Stimulated activated CD8-positive, alpha-beta memory T cell treated with anti-CD3 and anti-CD28 coated beads, Interleukin-2, amount 100 ng/mL, for 1 hour (primary cell): Measurements from ENCODE around the gene MYMX.

Experiments
- DNase-seq, 2 donors: peaks; one replicate each; pipeline ENCODE4 v3.0.0-alpha.2; 2020; ENCODE audit warnings: low read depth in 2 of 2

Gene MYMX

DNA sequence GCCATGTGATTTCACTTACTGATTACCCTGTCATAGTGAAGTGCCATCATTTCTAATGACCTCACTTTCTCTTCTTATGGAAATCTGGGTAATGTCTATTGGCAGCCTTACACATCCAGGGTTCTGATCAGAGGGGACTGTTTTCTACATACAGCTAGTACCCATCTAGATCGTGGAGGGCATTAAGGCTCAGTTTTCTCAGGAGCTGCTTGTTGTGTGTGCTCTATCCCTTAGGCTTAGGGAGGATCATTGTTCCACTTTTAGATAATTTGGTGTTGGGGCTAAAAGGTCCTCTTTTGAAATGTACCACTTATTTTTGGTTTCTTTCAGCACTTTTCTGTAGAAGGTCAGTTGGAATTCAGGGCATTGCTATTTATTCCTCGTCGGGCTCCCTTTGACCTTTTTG, 34.0 kb downstream of the MYMX start:
- no peak for DNase-seq

DNA sequence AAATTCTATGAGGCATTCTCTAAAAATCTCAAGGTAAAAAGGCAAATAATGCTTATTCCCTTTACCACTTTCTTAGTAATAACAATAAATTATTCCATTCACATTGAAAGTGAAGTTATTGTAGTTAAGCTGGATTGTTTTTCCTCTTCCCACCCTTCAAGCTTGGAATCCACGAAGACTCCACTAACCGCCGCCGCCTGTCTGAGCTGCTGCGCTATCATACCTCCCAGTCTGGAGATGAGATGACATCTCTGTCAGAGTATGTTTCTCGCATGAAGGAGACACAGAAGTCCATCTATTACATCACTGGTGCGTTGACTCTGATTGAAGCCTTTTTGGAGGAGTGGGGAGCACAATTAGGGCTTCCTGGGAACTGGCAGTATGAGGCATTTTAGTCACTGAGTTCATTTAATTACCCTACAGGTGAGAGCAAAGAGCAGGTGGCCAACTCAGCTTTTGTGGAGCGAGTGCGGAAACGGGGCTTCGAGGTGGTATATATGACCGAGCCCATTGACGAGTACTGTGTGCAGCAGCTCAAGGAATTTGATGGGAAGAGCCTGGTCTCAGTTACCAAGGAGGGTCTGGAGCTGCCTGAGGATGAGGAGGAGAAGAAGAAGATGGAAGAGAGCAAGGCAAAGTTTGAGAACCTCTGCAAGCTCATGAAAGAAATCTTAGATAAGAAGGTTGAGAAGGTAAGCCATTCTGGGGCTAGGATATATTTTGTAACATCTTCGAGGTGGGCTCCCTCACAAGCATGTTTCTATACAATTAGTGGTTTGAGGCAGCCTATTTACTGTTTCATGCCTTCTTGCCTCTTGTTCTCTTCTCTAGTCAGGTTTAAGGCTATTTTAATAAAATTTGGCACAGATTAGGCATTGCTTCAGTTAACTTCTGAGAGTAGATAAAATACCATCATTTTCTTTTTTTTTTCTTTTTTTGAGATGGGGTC, 35.1 kb downstream of the MYMX start:
- DNase-seq = no peak

DNA sequence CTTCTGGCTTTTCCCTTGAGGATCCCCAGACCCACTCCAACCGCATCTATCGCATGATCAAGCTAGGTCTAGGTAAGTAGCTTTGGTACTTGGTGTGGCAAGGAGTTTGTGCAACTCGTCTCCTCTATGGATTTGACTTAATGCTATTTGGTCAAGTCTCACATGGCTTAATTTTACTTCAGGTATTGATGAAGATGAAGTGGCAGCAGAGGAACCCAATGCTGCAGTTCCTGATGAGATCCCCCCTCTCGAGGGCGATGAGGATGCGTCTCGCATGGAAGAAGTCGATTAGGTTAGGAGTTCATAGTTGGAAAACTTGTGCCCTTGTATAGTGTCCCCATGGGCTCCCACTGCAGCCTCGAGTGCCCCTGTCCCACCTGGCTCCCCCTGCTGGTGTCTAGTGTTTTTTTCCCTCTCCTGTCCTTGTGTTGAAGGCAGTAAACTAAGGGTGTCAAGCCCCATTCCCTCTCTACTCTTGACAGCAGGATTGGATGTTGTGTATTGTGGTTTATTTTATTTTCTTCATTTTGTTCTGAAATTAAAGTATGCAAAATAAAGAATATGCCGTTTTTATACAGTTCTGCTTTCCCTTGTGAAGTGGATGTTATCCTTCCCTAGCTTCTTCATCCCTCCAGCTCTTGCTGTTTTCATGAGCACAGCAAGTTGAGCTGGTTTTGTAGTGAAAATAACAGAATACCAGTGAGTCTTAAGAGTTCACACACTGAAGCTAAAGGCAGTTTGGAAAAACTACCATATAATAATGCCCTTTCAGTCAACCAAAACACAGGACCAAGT, 36.8 kb downstream of the MYMX start:
- DNase-seq = no peak

DNA sequence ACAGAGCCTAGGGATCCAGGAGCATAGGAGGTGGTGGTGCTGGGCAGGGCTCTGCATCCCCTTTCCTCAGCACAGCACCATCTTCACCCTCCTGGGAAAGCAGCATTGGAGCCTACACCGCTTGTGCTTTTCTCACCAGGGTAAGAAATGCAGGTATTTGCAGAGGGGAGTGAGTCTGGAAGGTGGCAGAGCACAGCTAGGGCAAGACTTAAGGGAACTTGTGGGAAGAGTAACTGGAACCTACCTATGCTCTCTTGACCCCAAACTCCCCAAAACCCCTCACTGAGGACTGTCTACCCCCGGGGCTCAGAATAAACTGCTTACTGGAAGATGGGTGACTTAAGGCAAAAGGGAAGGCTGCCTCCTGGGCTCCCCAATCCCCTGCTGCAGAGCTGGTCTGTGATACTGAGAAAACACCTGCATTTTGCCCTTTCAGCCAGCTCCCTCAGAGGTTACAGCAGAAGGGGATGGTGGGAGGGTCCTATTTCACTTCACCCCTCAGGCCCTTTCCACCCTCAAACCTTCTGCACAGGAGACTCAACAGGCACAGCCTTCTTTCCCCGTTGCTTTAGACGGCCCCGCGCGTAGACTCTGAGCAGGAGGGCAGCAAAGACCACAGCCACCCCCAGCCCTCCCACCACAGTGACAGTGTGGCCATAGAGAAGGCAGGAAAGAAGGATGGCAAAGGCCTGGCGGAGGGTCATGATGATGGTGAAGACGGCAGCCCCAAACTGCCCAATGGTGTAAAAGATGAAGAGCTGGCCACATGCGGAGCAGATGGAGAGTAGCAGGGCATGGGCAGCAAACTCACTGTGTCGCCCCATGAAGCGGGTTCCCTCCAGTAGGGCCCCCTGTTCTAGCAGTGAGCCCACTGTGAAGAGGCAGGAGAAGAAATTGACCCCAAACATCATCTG, 37.7 kb downstream of the MYMX start:
- no peak for DNase-seq

DNA sequence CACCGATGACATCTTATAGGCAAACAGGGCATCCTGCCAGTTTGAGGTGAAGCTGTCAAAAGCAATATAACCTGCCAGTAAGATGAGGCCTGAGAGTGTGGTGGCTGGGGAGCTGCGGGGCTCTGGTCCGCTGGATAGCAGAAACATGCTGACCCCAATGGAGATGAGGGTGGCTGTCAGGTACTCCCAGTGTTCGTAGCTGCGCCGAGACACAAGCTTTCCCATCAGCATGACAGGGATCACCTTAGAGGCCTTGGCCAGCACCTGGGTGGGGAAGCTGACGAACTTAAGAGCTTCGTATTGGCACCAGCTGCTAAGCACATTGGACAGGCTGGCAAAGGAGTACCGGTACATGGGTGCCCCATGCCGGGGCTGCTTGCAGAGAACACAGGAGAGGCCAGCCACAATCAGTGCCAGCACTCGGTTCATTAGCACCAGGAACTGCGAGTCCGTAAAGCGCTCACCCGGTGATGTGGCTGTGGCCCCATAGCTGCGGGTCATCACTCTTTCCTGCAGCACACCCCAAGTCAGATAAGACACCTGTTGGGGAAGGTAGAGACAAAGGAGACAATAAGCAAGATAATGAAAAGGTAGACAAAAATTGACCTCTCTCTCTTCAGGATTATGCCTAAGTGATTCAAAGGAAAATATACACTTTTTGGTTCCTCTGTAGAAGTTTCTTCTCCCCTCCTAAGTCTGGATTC, 38.5 kb downstream of the MYMX start:
- no peak for DNase-seq

DNA sequence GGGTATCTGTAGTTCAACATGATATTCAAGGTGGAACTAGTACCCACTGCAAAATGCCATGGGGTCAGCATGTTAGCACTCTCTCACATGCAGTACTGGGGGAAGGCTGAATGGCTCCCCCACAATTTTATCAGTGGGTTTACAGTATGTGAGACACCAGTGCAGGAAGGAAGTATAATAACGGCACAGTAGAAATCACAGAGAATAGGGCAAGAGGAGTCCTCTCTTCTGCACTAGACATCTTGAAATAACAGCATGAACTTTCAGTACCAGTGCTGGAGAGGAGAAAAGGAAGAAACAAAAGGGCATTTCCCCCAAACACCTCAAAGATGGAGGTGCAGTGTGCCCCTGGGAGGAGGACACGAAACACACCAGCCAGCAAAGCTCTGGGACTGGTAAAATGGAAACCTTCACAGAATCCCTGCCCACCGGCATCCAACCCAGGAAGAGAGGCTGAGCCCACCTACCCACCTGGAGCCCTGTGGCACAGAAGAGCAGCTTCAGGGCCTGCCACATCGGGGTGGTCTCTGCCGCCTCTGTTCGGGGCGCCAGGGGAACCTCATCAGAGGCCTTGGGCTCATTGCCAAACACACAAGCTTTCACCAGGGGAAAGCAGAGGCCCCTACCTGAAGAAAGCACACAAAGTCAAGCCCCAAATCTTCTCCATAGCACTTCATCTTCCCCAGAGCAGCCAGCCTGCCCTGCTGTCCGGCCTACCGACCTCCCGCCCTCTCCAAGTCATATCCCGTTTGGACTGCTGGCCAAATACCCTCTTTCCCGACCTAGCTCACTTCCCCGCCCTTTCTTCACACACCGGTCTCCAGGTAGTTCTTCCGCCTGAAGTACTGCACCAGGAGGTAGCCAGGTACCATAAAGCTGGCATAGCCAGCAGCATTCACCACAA, 39.4 kb downstream of the MYMX start:
- no peak for DNase-seq

DNA sequence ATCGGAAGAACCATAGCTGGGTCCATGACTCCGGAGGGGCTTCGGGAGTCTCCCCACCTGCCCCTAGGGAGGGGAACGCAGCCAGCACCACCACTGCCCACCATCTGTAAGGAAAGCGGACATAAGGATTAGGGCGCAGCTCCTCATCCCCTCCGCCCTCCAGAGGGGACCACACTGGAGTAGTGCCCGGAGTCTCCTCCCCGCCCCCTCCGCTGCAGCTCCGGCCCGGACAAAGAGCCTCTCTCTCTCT, 40.0 kb downstream of the MYMX start:
- no peak for DNase-seq

DNA sequence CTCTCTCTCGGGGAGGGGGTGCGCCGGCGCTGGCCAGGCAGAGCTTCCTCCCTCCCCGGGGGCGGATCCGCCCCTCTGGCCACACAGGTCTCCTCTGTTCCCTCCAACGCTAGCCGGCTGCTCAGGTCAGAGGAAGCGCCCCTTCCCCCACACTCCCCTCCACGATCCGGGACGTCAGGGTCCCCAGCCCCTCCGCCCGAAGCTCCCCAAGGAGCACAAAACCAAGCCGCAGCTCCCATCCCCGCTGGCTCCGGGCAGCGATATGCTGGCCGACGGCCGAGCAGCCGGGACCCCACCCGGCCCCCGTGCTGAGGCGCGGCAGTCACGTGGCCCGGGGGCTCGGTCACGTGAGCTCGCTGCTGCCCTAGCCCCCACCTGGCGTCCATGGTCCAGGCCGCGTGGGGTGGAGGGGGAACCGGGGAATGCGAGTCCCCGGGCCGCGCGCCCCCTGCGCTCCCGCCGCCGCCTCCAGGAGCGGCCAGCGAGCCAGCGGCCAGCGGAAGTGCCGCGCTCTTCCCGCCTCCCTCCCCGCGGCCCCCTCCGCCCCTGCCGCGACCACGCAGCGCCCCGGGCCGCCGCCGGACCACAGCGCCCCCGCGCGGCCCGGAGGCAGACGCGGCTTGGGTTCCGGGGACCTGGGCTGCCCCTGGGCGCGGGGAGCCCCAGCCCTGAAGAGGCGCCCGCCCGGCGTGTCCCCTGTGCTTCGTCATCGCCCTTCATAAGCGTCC, 40.5 kb downstream of the MYMX start, which contains the start of gene SLC35B2:
Gene SLC35B2 (minus strand): TSS at position 504 of the 728 bp plus-strand sequence. CDS start 118 bp downstream, at position 386.
- DNase-seq = no peak

DNA sequence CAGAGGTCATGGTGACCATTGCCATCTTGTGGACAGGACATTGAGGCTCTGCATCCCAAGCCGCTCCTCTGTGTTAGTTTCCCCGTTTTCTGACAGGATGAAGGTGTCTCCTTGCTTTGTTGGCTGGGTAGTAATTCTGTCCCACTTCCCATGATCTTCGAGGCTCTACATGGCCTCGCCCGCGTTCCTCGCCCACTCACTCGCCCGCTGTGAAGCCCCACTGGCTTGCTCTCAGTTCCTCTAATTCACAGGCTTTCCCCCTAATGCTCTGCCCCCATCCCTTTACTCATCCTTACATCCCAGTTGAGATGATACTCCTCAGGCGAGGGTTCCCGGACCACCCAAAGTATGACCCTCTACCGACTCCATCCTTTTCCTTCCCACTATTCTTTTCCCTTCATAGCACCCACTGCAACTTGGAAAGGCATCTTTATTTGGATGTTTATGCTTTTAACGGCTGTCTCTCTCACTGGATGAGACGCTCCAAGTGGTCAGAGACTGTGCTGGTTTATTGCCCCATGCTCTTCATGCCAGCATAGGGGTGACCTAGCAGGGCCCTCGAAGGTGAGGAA, 41.1 kb downstream of the MYMX start:
- DNase-seq = no peak

DNA sequence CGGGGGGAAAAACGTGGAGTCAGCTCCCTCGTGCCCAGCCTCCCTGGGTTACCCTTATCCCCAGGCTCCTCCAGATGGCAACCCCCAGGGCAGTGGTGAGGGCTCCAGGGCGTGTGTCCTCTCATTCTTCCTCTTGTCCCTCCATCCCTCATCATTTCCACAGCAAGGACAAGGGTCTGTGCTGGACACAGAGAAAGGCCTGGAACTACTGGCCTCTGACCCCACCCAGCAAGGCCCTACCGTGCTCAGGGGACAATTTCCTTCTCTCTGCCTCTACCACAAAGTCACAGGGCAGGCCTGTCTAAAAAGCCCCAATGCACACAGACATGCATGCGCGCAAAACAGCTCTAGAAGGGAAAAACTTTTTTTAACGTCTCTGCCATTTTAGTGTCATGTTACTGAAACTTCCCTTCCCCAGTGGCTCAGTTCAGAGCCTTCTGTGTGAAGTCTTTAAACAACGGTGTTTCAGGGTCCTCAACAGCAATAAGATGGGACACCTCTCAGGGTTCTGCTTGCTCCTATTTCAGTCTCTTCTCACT, 41.7 kb downstream of the MYMX start:
- DNase-seq = no peak

DNA sequence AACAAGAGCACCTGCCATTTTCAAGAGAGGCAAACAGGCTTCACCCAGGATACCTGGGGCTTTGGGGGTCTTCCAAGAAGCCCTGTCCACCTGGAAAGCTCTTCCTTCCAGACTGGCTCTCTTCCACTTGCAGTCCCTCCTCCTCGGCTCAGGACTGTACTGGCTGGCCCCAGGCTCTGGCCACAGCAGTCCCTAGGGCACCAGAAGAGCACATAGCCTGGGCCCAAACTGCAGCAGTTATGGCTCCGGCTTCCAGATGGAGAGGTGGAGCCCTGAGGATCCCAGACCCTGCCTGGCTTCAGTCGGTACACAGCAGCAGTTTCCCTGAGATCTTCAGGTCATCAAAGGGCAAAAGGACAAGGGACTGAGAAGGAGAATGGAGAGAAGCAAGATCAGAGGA, 42.2 kb downstream of the MYMX start:
- no peak for DNase-seq

DNA sequence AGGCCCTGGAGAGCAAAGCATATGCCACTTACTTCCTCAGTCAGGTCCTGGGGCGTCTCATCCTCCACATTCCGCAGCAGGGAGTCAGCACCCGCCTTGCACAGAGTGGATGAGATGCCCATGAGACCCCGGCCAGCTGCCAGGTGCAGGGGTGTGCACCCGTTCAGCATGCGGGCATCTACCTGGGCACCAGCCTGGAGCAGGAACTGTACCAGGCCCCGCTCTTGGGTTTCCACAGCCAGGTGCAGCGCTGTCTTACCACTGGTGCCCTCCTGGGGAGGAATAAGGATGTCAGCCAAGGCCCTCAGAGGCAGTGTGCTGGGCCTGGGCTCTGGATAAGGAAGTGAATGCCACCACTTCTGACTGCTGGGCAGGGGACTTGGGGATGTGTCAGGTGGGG, 43.3 kb downstream of the MYMX start:
- no peak for DNase-seq

DNA sequence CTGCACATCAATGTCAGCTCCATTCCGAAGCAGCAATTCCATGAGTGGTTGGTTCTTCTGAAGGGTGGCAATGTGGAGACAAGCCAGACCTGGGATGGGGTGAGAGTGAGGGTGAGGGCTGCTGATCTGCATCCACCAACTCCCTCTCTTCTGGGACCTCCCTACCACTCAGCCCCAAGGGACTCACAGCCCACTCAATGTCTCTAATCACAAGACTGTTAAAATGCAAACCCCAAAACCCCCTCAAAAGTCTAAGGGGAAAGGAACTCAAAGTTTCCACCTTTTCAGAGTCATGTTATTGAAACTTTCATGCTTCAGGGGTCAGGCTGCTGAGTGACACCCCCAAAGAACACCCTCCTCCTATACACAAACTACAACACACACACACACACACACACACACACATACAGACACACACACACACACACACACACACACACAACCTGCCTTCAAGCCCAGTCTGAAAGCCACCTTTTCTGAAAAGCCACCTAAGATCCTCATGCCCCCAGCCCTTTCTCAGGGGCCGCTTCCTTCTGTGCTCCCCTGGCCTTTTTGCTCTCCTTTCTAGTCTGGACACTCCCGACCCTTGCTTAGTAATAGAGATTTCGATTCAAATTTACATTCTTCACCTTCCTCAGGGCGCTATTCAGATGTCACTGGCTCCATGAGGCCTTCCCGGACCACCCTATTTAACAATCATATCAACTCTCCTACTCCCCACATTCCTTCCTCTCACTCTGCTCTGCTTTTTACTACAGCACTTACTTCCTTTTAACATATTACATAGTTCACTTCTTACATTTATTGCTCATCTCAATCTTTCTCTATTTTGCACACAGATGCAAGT, 43.9 kb downstream of the MYMX start:
- no peak for DNase-seq

DNA sequence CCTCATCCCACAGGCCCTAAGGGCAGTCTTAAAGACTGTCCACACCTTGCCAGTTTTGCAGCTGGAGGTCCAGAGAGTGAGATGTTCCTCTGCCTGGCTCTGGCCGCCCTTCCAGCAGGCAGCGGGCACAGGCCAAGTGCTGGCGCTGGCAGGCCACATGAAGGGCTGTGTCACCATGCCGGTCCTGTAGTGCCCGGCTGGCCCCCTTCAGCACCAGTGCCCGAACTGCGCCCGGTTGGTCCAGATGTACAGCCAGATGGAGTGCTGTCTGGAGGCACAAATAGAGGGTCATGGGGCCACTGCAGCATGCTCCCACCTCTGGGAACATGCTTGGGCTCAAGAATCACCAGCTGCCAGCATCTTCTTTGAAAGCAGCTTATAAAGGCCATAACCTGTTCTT, 44.9 kb downstream of the MYMX start:
- DNase-seq = no peak

DNA sequence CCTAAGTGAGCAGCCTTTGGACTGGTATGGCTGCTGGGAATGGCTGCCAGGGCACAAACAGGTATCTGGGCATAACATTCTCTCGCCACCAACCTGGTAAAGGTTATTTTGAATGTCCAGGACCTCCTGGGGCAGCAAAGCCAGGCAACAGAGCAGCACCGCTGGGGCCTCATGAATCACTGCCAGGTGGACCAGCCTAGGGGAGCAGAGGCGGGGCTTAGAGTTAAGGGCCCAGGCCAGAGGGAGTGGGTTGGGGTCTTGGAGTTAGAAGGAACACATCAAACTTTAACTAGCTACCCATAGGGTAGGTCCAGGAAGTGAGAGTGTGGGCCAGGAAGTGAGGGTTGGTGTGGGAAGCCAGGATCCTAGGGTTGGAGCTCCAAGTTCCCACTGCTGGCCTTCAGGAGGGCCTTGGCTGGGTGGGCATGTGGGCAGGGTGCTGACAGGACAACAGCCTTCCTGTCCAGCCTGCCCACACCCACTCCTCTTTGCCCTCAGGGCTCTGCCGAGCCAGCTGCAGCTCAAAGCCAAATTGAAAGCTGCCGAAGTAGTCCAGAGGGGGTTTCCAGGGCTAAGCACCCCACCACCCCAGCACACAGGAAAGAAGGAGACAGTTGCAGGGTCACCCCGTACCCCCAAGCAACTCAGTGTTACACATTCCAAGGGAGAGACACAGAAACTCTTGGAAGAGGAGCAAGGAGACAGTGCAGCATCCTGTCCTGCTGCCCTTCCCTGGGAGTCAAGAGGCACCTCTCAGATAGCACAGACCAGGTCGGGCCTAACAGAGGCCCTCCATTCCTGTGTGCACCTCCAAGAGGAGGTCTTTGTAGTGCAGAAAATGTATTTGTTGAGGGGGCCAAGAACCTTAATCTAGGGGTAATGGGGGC, 46.0 kb downstream of the MYMX start:
- no peak for DNase-seq

DNA sequence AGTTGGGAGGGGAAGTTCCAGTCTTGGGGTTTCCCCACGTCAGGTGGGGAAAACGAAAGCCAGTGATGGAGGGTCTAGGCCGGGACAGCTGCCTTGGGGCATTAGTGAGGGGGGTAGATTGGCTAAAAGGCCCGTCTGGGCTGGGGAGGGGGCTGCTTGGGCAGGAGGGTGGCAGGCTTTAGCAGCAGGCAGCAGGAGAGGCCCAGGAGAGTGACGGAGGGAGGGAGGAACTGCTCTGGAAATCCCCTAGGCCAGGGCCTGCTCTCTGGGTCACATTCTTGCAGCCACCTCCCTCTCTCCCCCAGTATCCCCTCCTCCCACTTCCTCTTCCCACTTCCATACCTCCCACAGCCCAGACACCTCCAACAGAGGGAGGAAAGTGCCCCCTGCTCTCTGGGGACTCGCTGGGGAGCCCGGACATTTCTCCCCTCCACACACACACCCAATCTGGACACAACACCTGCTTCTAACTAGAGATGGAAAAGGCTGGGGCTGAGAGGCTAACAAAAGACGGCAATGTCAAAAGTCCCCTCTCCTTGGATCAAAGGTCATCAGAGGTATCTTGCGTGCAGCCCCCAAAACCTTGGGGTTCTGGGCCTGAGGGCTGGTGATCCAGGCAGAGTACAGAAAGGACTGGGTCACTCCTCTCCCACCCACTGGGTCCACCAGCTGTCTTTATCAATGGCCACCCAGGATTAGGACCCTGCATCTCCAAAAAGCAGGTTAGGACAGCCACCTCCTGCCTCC, 46.8 kb downstream of the MYMX start:
- DNase-seq = no peak
